Ectodermal cell (in vitro differentiated cells): Measurements from ENCODE around the gene VDAC2.
A peak's percentile ranks its signal among the peaks of the same experiment; 100 is the strongest.
"Not testable (repeated sequence)": the region's sequence is repeated elsewhere in the genome, so short reads cannot be mapped to it uniquely, and the experiment has no call there.

Source experiments
- H3K27ac ChIP-seq: 2 replicates; pipeline ENCODE4 v1.7.0; 2013; ENCODE audit warnings: mild to moderate bottlenecking, low read depth, low read length; ENCODE audit not compliant: insufficient read depth, poor library complexity, severe bottlenecking
- H3K27me3 ChIP-seq: 2 replicates; pipeline ENCODE4 v1.7.0; 2013; ENCODE audit warnings: mild to moderate bottlenecking, low read length; ENCODE audit not compliant: insufficient read depth, control insufficient read depth, poor library complexity, severe bottlenecking
- H3K36me3 ChIP-seq: one replicate; pipeline ENCODE4 v1.7.0; 2013; ENCODE audit warnings: low read length; ENCODE audit not compliant: control insufficient read depth, insufficient read depth
- H3K4me1 ChIP-seq: one replicate; pipeline ENCODE4 v1.7.0; 2013; ENCODE audit warnings: low read length; ENCODE audit not compliant: control insufficient read depth, insufficient read depth
- H3K4me3 ChIP-seq: 2 replicates; pipeline ENCODE4 v1.7.0; 2013; ENCODE audit warnings: low read depth, low read length, control low read depth; ENCODE audit not compliant: insufficient read depth
- H3K9me3 ChIP-seq: 2 replicates; pipeline ENCODE4 v1.7.0; 2013; ENCODE audit warnings: mild to moderate bottlenecking, low read length, moderate library complexity; ENCODE audit not compliant: control insufficient read depth
- WGBS, 2 experiments: methylation state at CpG; one replicate each; pipeline ENCODE4 v1.1.7; 2013; ENCODE audit warnings: missing lambda C conversion rate in 2 of 2; 5-methylcytosine and 5-hydroxymethylcytosine counted together

The VDAC2 gene

DNA sequence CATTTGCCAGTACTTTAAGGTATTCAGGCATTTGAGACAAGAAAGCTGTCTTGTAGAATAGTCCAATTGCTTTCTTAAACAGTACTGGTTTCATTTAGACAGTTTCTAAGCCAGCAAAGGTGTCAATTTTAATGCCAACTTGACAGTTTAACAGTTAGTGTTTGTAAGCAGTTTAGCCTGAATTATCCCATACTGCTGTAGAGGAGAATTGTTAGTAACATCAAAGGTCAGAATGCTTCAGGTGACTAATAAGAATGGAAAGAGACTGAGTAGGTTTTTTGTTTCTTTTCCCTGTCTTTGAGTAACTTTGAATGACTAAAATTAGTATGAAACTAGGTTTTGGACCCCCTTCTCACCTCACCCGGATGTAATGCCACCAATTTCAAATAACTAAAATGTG, 29.5 kb upstream of the VDAC2 start:
- peaks cover 5% of the 10 kb centered on the region for H3K36me3 ChIP-seq
- H3K27ac ChIP-seq, result no peak overlapping the region
- H3K27me3 ChIP-seq, result no peaks in the 10 kb centered on the region
- no peak overlapping the region for H3K4me3 ChIP-seq
- WGBS, 2 experiments, result 95 to 100% methylated on average over 1 of the region's 1 CpG
- no peaks in the 10 kb centered on the region for H3K4me1 ChIP-seq
- no peaks in the 10 kb centered on the region for H3K9me3 ChIP-seq

DNA sequence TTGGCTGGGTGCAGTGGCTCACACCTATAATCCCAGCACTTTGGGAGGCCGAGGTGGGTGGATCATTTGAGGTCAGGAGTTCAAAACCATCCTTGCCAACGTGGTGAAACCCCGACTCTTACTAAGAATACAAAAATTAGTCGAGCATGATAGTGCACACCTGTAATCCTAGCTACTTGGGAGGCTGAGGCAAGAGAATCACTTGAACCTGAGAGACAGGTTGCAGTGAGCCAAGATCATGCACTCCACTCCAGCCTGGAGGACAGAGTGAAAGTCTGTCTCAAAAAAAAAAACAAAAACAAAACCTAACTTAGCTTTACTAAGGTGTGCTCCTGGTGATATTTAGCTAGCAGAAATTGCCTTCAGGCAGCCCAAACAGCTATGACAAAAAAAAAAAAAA, 24.3 kb upstream of the VDAC2 start:
- H3K27me3 ChIP-seq, result no peaks in the 10 kb centered on the region
- no peaks in the 10 kb centered on the region for H3K9me3 ChIP-seq
- no peak overlapping the region for H3K4me3 ChIP-seq
- WGBS, 2 experiments, result 91 to 96% methylated on average over 4 of the region's 4 CpGs
- no peak overlapping the region for H3K27ac ChIP-seq
- no peaks in the 10 kb centered on the region for H3K36me3 ChIP-seq
- no peaks in the 10 kb centered on the region for H3K4me1 ChIP-seq

DNA sequence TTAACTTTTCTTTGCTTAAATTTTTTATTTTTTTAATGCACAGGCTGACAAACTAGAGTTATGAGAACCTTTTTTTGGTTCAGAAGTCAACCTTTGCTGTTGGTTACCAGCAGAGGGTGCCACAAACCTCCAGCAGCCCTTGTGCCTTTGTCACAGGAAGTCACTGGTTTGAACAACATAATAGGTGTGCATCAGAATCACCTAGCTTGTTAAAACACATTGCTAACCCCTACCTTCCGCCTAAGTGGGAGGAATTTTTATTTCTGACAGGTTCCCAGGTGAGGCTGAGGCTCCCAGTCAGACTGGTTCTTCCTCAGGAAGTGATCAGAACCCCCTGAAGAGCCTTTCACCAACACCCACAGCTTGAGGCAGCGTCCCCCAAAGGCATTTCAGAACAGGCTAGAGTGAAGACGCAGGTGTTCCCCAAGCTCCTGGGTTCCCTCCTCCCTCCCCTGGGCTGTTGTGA, 22.6 kb upstream of the VDAC2 start:
- H3K36me3 ChIP-seq, result no peaks in the 10 kb centered on the region
- H3K9me3 ChIP-seq, result no peaks in the 10 kb centered on the region
- no peaks in the 10 kb centered on the region for H3K27me3 ChIP-seq
- H3K4me1 ChIP-seq, result no peaks in the 10 kb centered on the region
- H3K27ac ChIP-seq, result no peak overlapping the region
- no peak overlapping the region for H3K4me3 ChIP-seq
- WGBS, 2 experiments, result 68 to 77% methylated on average over 3 of the region's 3 CpGs

DNA sequence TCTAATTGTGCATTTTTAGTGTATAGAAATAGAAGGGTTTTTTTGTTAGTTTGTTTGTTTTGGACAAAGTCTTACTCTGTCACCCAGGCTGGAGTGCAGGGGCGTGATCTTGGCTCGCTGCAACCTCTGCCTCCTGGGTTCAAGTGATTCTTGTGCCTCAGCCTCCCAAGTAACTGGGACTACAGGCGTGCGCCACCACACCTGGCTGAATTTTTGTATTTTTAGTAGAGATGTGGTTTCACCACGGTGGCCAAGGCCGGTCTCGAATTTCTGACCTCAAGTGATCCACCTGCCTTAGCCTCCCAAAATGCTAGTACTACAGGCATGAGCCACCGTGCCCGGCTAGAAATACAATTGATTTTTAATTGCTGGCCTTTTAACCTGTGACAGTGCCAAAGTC, 22.1 kb upstream of the VDAC2 start:
- not testable (repeated sequence) for H3K27ac ChIP-seq, H3K36me3 ChIP-seq, H3K4me3 ChIP-seq, H3K9me3 ChIP-seq, H3K4me1 ChIP-seq, H3K27me3 ChIP-seq
- 93 to 95% methylated on average over 9 of the region's 9 CpGs for WGBS, 2 experiments

DNA sequence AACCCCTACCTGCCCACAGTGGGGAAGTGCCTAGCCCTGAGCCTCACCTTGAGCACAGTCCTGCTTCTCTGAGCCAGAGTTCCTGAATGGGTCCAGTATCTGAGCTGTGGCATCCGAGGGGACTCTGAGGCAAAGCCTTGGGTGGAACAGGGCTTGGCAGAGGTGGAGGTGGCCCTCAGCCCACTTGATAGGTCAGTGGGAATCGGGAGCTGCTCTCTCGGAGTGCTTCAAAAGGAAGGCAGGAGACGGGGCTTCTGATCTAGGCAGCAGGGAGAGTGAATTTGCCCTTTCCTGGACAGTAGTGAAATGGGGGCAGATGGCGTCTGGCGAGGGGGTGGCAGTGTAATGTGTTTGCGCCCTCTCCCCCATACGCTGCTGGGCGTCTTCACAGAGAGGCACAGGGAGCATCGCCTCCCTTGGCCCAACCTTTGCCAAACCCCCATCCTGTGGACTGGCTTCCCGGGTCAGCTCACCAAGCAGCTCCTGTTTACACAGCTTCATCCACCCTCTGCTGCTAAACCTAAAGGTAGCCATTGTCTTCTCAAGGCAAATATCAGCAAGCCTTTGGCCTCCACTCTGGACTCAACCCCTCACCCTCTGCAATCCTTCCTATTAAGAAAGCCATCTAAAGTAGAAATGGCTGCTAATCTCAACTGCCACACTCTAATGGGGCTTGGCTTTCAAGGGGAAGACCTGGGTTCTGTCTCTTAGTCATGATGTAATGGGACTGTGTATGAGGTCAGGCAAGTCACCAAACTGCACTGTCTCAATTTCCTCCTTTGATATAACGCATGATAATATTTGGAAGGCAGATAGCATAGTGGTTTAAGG, 21.1 kb upstream of the VDAC2 start:
- Histone ChIP-seq H3K4me3 (no peak overlapping the region), H3K9me3 (no peaks in the 10 kb centered on the region), H3K27me3 (no peaks in the 10 kb centered on the region), H3K27ac (peak overlapping the region; percentile 9), H3K4me1 (no peaks in the 10 kb centered on the region), H3K36me3 (no peaks in the 10 kb centered on the region)
- 93 to 95% methylated on average over 12 of the region's 12 CpGs for WGBS, 2 experiments

DNA sequence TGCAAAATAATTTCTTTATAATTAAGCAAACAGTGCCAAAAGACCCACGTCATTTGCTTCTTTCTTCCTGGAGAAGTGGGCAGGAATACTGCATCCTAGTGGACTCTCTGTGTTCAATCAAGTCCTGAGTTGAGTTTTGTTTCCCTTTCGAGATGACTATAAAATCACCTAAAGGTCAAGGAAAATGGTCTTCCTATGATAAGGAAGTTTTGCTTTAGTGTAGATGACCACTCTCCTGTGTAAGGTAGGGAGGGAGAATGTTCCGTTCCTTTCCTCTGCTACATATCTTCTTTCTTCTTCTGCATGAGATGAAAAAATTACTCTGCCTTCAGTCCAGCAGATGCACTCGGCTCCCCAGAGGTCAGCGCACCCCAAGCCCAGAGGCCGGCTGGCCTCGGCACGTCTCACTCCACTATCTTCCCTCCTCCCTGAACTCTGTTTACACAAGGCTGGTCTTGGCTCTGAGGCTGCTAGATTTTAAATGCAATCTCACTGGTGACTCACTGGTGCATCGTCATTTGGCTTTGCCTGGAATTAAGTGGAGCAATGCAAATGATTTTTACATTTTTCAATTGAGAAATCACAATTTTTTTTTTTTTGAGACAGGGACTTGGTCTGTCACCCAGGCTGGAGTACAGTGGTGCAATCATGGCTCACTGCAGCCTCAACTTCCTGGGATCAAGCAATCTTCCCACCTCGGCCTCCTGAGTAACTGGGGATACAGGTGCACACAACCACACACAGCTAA, 18.6 kb upstream of the VDAC2 start:
- 89 to 94% methylated on average over 10 of the region's 10 CpGs for WGBS, 2 experiments
- H3K27ac ChIP-seq, result no peak overlapping the region
- H3K27me3 ChIP-seq, result no peaks in the 10 kb centered on the region

DNA sequence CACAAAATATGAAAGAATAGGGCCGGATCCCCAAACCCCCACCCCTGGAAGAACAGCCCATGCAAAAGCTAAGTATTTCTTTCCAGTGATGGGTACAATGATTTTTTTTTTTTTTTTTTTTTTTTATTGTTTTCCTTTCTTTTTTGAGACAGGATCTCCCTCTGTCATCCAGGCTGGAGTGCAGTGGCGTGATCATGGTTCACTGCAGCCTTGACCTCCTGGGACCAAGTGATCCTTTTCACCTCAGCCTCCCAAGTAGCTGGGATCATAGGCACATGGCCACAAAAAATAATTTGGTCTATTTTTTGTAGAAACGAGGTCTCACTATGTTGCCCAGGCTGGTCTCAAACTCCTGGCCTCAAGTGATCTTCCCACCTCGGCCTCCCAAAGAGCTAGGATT, 16.0 kb upstream of the VDAC2 start:
- whole genome bisulfite sequencing, 2 experiments, result 95% methylated on average over 3 to 4 of the region's 4 CpGs

More for the DNA sequence above, 18.6 kb upstream of the VDAC2 start:
- Histone ChIP-seq H3K4me3 (no peak overlapping the region), H3K9me3 (no peaks in the 10 kb centered on the region), H3K4me1 (no peaks in the 10 kb centered on the region), H3K36me3 (no peaks in the 10 kb centered on the region)

DNA sequence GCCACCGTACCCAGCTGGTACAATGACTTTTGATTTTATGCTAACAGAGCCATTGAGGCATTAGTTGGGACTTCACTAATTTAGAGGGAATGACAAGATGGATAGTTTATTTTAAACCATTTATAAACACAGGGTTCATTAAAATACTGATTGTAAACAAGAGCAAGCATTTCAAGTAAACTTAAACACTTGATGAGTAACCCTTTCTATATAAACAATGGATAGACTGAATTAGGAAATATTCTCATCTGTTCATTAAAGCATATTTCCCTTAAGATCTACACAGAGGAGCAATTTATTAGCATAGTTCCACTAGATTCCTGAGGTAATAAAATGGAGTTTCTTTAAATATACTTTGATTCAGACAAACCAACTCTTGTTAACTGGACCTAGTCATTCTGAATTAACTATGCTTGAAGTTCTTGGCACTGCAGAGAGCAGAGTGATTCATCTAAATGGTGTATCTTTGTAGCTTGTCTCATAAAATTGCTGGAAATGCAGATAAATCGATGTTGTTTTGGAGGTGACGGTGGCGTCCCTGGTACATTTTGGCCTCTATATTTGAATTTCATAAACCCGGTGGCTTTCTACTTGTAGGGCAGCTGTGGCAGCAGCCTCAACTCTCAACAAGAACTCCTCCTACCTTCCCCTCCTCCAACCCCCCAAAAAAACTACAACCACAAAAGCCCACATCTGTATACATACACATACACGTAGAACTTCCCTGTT, 15.4 kb upstream of the VDAC2 start:
- Histone ChIP-seq H3K4me1 (no peaks in the 10 kb centered on the region), H3K27me3 (no peaks in the 10 kb centered on the region), H3K36me3 (no peaks in the 10 kb centered on the region), H3K4me3 (no peak overlapping the region), H3K9me3 (no peaks in the 10 kb centered on the region), H3K27ac (no peak overlapping the region)
- WGBS, 2 experiments, result 89 to 92% methylated on average over 6 of the region's 6 CpGs

More for the DNA sequence above, 16.0 kb upstream of the VDAC2 start:
- H3K4me1 ChIP-seq, H3K27ac ChIP-seq, H3K36me3 ChIP-seq, H3K9me3 ChIP-seq, H3K4me3 ChIP-seq, H3K27me3 ChIP-seq: not testable (repeated sequence)

DNA sequence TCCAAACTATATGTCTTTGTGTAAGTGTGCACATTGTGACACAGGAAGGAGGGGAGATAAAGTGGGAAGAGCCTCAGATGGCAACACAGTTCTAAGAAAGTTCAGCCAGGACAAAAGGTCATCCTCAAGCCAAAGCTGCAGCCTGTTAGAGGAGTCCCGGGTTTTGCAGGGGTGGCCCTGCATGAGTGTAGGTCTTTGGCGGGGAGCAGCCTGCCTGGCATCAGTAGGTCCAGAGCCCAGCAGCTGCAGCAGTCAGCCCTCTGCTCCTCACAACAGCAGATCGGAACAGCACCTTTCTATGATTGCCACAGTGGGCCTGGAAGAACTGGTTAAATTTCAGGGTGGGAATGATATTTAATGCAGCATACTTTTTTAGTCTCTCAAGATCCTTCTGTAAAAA, 13.5 kb upstream of the VDAC2 start:
- WGBS, 2 experiments, result 90 to 95% methylated on average over 3 of the region's 3 CpGs
- Histone ChIP-seq H3K9me3 (no peaks in the 10 kb centered on the region), H3K27me3 (no peaks in the 10 kb centered on the region), H3K4me3 (no peak overlapping the region), H3K36me3 (no peaks in the 10 kb centered on the region), H3K27ac (no peak overlapping the region), H3K4me1 (no peaks in the 10 kb centered on the region)

DNA sequence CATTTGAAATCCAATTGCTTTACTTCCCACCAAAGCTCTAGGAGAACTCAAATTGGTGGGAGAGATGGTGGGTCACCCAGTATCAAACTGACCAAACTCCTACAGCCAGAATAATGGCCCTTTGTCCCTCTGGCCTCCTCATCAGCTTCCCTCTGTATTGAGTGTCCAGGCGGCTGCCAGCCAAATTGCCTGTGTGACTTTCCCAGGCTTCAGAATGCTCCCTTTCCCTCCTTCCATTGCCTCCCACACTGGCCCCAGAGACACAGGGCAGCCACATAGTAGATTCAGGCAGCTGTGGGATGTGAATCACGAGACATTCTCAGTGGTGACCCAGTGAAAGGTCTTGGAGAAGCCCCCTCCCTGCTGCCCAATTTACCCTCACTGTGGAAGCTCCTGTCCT, 12.7 kb upstream of the VDAC2 start:
- WGBS, 2 experiments, result 92 to 98% methylated on average over 2 of the region's 2 CpGs
- no peak overlapping the region for H3K27ac ChIP-seq
- H3K27me3 ChIP-seq, result no peaks in the 10 kb centered on the region
- no peaks in the 10 kb centered on the region for H3K36me3 ChIP-seq
- H3K4me1 ChIP-seq, result no peaks in the 10 kb centered on the region
- no peaks in the 10 kb centered on the region for H3K9me3 ChIP-seq
- H3K4me3 ChIP-seq, result no peak overlapping the region
